C4-2B (cell line): Measurements from ENCODE around the gene WFDC9.

Source experiments
- H3K27ac ChIP-seq: fragments of 450-650 bp; 2 replicates; pipeline ENCODE4 v1.5.1; 2017
- CTCF ChIP-seq: fragments of 450-650 bp; conservative IDR thresholded peaks from 2 replicates; pipeline ENCODE4 v1.5.1; 2017; ENCODE audit warnings: mild to moderate bottlenecking
- ZFX ChIP-seq: fragments of 450-650 bp; IDR thresholded peaks from 2 replicates; pipeline ENCODE4 v1.6.1; 2017

WFDC9 gene

GRCh38 chr20:45612314-45612713, 18.8 kb downstream of the WFDC9 start:
- TF ChIP-seq ZFX (no peak), CTCF (no peak)
- no peak overlapping the region for H3K27ac ChIP-seq

- H3K27ac ChIP-seq, result no peak overlapping the region
- TF ChIP-seq ZFX (no peak), CTCF (no peak)
Observed at GRCh38 chr20:45611054-45611453, 20.0 kb downstream of the WFDC9 start.

GRCh38 chr20:45607810-45608209, 23.3 kb downstream of the WFDC9 start:
- H3K27ac ChIP-seq, result no peak overlapping the region
- no peak for TF ChIP-seq CTCF
- TF ChIP-seq ZFX, result no peak

GRCh38 chr20:45595235-45595634, 35.8 kb downstream of the WFDC9 start:
- no peak overlapping the region for H3K27ac ChIP-seq
- TF ChIP-seq CTCF, result no peak
- no peak for TF ChIP-seq ZFX

- no peak for TF ChIP-seq ZFX
- TF ChIP-seq CTCF, result no peak
- H3K27ac ChIP-seq, result no peak overlapping the region
Observed at GRCh38 chr20:45593498-45593897, 37.6 kb downstream of the WFDC9 start.

GRCh38 chr20:45592574-45593189, 38.4 kb downstream of the WFDC9 start:
- TF ChIP-seq ZFX (no peak), CTCF (peak; percentile 97)

GRCh38 chr20:45589725-45590124, 41.4 kb downstream of the WFDC9 start:
- no peak for TF ChIP-seq CTCF
- TF ChIP-seq ZFX, result no peak
- H3K27ac ChIP-seq, result no peak overlapping the region

More at GRCh38 chr20:45592574-45593189, 38.4 kb downstream of the WFDC9 start:
- H3K27ac ChIP-seq, result no peak overlapping the region
